ENCODE results near the gene TEX261.
A peak's percentile ranks its signal among the peaks of the same experiment; 100 is the strongest.
"Not testable (repeated sequence)": the region's sequence is repeated elsewhere in the genome, so short reads cannot be mapped to it uniquely, and the experiment has no call there.

The TEX261 gene

DNA sequence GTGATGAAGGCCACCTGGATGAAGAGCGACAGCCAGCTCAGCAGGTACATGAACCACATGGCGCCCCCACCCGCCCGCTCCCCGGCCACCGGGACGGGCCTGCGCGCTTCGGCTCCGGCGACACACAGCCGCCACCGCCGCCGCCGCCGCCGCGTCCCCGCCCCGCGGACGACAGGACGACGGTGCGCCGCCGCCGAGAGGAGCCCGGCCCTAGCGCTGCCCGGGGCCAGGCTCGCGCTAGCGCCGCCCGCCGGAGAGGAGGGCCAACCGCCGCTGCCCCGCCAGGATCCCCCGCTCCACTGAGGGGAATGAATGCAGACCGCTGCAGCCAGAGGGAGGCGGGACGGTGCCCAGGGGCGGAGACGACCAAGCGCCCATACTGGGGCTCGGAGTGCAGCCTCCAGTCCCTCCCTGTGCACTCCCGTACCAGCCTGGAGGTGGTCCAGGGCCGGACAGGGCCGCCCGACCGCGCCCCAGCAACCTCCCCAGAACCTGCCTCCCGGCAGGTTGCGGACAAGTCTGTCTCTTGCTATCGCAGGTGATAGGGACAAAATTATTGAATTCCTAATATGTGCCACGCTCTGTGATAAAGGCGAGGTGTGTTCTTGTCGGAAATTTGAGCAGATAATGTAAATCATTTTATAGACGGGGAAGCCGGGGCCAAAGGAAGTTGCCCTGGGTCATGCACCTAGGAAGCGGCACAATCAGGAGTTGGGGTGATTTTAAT is at the start of gene TEX261:
TEX261 (minus strand) TSS at position 175 of the 727 bp plus-strand sequence; CDS start at position 59, 116 bp downstream.
- peaks cover 8 to 21% of the 10 kb centered on the region in 2 donors for H3K36me3 ChIP-seq (ENCODE audit: control insufficient read depth in 2 of 2, insufficient read depth in 2 of 2, low read length in 2 of 2)
- H3K9ac ChIP-seq (ENCODE audit: low read length in 2 of 2): peak within 1 kb of the TSS; percentile 79 to 91
- no peaks in the 10 kb centered on the region for H3K27me3 ChIP-seq (ENCODE audit: control insufficient read depth in 1 of 2, insufficient read depth in 2 of 2, low read length in 2 of 2)
- no peaks in the 10 kb centered on the region for H3K9me3 ChIP-seq (ENCODE audit: control insufficient read depth in 2 of 2, low read length in 2 of 2)
- H3K4me3 ChIP-seq (ENCODE audit: low read length in 2 of 2): peak within 1 kb of the TSS; percentile 85 to 93
- peak within 1 kb of the TSS; percentile 24 for H3K27ac ChIP-seq (ENCODE audit: low read length)
- H3K4me1 ChIP-seq (ENCODE audit: control insufficient read depth, insufficient read depth, low read length): peaks cover 25% of the 10 kb centered on the region

GRCh38 chr2:71043531-71044407 is 49.1 kb upstream of the TEX261 start:
- H3K27ac ChIP-seq (ENCODE audit: low read length): no peak overlapping the region
- peaks cover 0 to 2% of the 10 kb centered on the region in 2 donors for H3K27me3 ChIP-seq (ENCODE audit: control insufficient read depth in 1 of 2, insufficient read depth in 2 of 2, low read length in 2 of 2)
- no peaks in the 10 kb centered on the region for H3K9me3 ChIP-seq (ENCODE audit: control insufficient read depth in 2 of 2, low read length in 2 of 2)
- no peaks in the 10 kb centered on the region for H3K4me1 ChIP-seq (ENCODE audit: control insufficient read depth, insufficient read depth, low read length)
- no peak overlapping the region for H3K4me3 ChIP-seq (ENCODE audit: low read length in 2 of 2)
- H3K9ac ChIP-seq (ENCODE audit: low read length in 2 of 2): no peak overlapping the region
- H3K36me3 ChIP-seq (ENCODE audit: control insufficient read depth in 2 of 2, insufficient read depth in 2 of 2, low read length in 2 of 2): no peaks in the 10 kb centered on the region

GRCh38 chr2:71042287-71042686 is 47.6 kb upstream of the TEX261 start:
- Histone ChIP-seq H3K27ac (ENCODE audit: low read length) (no peak overlapping the region), H3K9ac (ENCODE audit: low read length in 2 of 2) (no peak overlapping the region), H3K4me1 (ENCODE audit: control insufficient read depth, insufficient read depth, low read length) (no peaks in the 10 kb centered on the region), H3K36me3 (ENCODE audit: control insufficient read depth in 2 of 2, insufficient read depth in 2 of 2, low read length in 2 of 2) (no peaks in the 10 kb centered on the region), H3K4me3 (ENCODE audit: low read length in 2 of 2) (no peak overlapping the region), H3K27me3 (ENCODE audit: control insufficient read depth in 1 of 2, insufficient read depth in 2 of 2, low read length in 2 of 2) (peaks cover 0 to 2% of the 10 kb centered on the region in 2 donors), H3K9me3 (ENCODE audit: control insufficient read depth in 2 of 2, low read length in 2 of 2) (no peaks in the 10 kb centered on the region)

DNA sequence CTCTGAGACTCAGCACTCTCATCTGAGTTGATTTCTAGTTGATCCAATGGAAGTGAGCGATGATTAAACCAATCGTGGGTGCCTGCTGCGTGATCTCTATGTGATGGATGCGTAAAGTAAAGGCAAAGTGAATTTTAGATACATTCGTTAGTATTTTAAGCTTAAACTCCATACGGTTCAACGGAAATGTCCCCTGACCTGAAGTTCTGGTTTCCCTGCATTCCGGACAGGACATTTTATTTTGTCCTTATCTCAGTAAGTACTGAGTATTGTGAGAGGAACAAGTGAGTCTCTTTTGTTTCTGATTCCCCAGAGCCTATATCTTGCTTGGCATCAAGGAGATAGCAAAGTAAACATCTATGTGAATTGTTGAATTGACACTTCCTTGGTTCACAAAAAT is 41.6 kb upstream of the TEX261 start:
- H3K4me1 ChIP-seq (ENCODE audit: control insufficient read depth, insufficient read depth, low read length); H3K36me3 ChIP-seq (ENCODE audit: control insufficient read depth in 2 of 2, insufficient read depth in 2 of 2, low read length in 2 of 2); H3K4me3 ChIP-seq (ENCODE audit: low read length in 2 of 2); H3K27ac ChIP-seq (ENCODE audit: low read length); H3K27me3 ChIP-seq (ENCODE audit: control insufficient read depth in 1 of 2, insufficient read depth in 2 of 2, low read length in 2 of 2); H3K9me3 ChIP-seq (ENCODE audit: control insufficient read depth in 2 of 2, low read length in 2 of 2); H3K9ac ChIP-seq (ENCODE audit: low read length in 2 of 2): not testable (repeated sequence)

DNA sequence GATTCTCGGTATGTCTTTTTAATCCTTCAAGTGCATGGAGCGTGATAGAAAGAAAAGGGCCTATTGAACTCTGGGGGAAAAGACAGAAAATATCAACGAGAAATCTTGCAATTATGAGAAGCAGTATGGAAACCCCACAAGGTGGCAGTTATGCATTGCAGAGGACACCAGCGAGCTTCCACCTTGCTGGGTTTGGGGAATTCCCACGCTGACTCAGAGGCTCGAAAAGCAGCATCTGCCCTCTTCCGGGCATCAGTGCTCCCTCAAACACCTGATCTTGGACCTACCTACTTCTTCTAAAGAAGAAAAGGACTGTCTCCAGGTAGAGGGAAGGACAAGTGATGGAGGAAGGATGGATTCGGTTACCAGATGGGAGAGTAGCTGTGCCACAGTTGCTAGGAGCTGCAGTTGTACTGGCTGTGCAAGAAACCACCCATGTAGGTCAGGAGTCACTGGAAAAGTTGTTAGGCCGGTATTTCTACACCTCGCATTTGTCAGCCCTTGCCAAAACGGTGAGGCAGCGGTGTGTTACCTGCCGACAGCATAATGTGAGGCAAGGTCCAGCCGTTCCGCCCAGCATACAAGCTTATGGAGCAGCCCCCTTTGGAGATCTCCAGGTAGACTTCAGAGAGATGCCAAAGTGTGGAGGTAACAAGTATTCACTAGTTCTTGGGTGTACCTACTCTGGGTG is 29.0 kb upstream of the TEX261 start:
- not testable (repeated sequence) for H3K27ac ChIP-seq (ENCODE audit: low read length); H3K36me3 ChIP-seq (ENCODE audit: control insufficient read depth in 2 of 2, insufficient read depth in 2 of 2, low read length in 2 of 2); H3K27me3 ChIP-seq (ENCODE audit: control insufficient read depth in 1 of 2, insufficient read depth in 2 of 2, low read length in 2 of 2); H3K9me3 ChIP-seq (ENCODE audit: control insufficient read depth in 2 of 2, low read length in 2 of 2); H3K9ac ChIP-seq (ENCODE audit: low read length in 2 of 2); H3K4me1 ChIP-seq (ENCODE audit: control insufficient read depth, insufficient read depth, low read length); H3K4me3 ChIP-seq (ENCODE audit: low read length in 2 of 2)

- not testable (repeated sequence) for H3K9me3 ChIP-seq (ENCODE audit: control insufficient read depth in 2 of 2, low read length in 2 of 2); H3K36me3 ChIP-seq (ENCODE audit: control insufficient read depth in 2 of 2, insufficient read depth in 2 of 2, low read length in 2 of 2); H3K27me3 ChIP-seq (ENCODE audit: control insufficient read depth in 1 of 2, insufficient read depth in 2 of 2, low read length in 2 of 2); H3K4me3 ChIP-seq (ENCODE audit: low read length in 2 of 2); H3K9ac ChIP-seq (ENCODE audit: low read length in 2 of 2); H3K27ac ChIP-seq (ENCODE audit: low read length); H3K4me1 ChIP-seq (ENCODE audit: control insufficient read depth, insufficient read depth, low read length)
These were observed 26.7 kb upstream of the TEX261 start for GRCh38 chr2:71021394-71021793.

- H3K4me3 ChIP-seq (ENCODE audit: low read length in 2 of 2); H3K9ac ChIP-seq (ENCODE audit: low read length in 2 of 2); H3K27ac ChIP-seq (ENCODE audit: low read length); H3K4me1 ChIP-seq (ENCODE audit: control insufficient read depth, insufficient read depth, low read length); H3K27me3 ChIP-seq (ENCODE audit: control insufficient read depth in 1 of 2, insufficient read depth in 2 of 2, low read length in 2 of 2); H3K36me3 ChIP-seq (ENCODE audit: control insufficient read depth in 2 of 2, insufficient read depth in 2 of 2, low read length in 2 of 2); H3K9me3 ChIP-seq (ENCODE audit: control insufficient read depth in 2 of 2, low read length in 2 of 2): not testable (repeated sequence)
These were observed 25.3 kb upstream of the TEX261 start for GRCh38 chr2:71019989-71020388.

- Histone ChIP-seq H3K9ac (ENCODE audit: low read length in 2 of 2) (no peak overlapping the region), H3K4me1 (ENCODE audit: control insufficient read depth, insufficient read depth, low read length) (no peaks in the 10 kb centered on the region), H3K36me3 (ENCODE audit: control insufficient read depth in 2 of 2, insufficient read depth in 2 of 2, low read length in 2 of 2) (no peaks in the 10 kb centered on the region), H3K9me3 (ENCODE audit: control insufficient read depth in 2 of 2, low read length in 2 of 2) (no peaks in the 10 kb centered on the region), H3K27me3 (ENCODE audit: control insufficient read depth in 1 of 2, insufficient read depth in 2 of 2, low read length in 2 of 2) (no peaks in the 10 kb centered on the region), H3K4me3 (ENCODE audit: low read length in 2 of 2) (no peak overlapping the region), H3K27ac (ENCODE audit: low read length) (no peak overlapping the region)
These were observed 24.0 kb upstream of the TEX261 start for GRCh38 chr2:71018625-71019024.

- not testable (repeated sequence) for H3K27ac ChIP-seq (ENCODE audit: low read length); H3K4me3 ChIP-seq (ENCODE audit: low read length in 2 of 2); H3K27me3 ChIP-seq (ENCODE audit: control insufficient read depth in 1 of 2, insufficient read depth in 2 of 2, low read length in 2 of 2); H3K9ac ChIP-seq (ENCODE audit: low read length in 2 of 2); H3K4me1 ChIP-seq (ENCODE audit: control insufficient read depth, insufficient read depth, low read length); H3K9me3 ChIP-seq (ENCODE audit: control insufficient read depth in 2 of 2, low read length in 2 of 2); H3K36me3 ChIP-seq (ENCODE audit: control insufficient read depth in 2 of 2, insufficient read depth in 2 of 2, low read length in 2 of 2)
These were observed 17.1 kb upstream of the TEX261 start for GRCh38 chr2:71011786-71012185.

- no peaks in the 10 kb centered on the region for H3K9me3 ChIP-seq (ENCODE audit: control insufficient read depth in 2 of 2, low read length in 2 of 2)
- H3K36me3 ChIP-seq (ENCODE audit: control insufficient read depth in 2 of 2, insufficient read depth in 2 of 2, low read length in 2 of 2): no peaks in the 10 kb centered on the region
- H3K4me1 ChIP-seq (ENCODE audit: control insufficient read depth, insufficient read depth, low read length): no peaks in the 10 kb centered on the region
- peaks cover 0 to 7% of the 10 kb centered on the region in 2 donors for H3K27me3 ChIP-seq (ENCODE audit: control insufficient read depth in 1 of 2, insufficient read depth in 2 of 2, low read length in 2 of 2)
- H3K9ac ChIP-seq (ENCODE audit: low read length in 2 of 2): no peak overlapping the region
- H3K4me3 ChIP-seq (ENCODE audit: low read length in 2 of 2): no peak overlapping the region
- H3K27ac ChIP-seq (ENCODE audit: low read length): no peak overlapping the region
These were observed 13.7 kb upstream of the TEX261 start for GRCh38 chr2:71008342-71008741.
